Fibroblast of lung (primary cell): Measurements from ENCODE around the gene RIBC1. TPM values are rescaled to one million over a fixed set of nuclear protein-coding genes. Genes with fewer than 3 reads are reported as not detected.

Source experiments
- DNase-seq, 2 donors: peaks; one replicate each; pipeline versions ENCODE4 v3.0.0 to v3.0.0-alpha.2; 2010; ENCODE audit warnings: low read depth in 2 of 2
- H2AFZ ChIP-seq: 2 replicates; pipeline ENCODE4 v1.5.1; 2012; ENCODE audit warnings: low read length, control low read depth, inconsistent platforms
- H3K27ac ChIP-seq: 2 replicates; pipeline ENCODE4 v1.5.1; 2011; ENCODE audit warnings: low read length, control low read depth; ENCODE audit not compliant: insufficient read depth
- H3K27me3 ChIP-seq: 2 replicates; pipeline ENCODE4 v1.5.1; 2011; ENCODE audit warnings: mild to moderate bottlenecking, low read length; ENCODE audit not compliant: control insufficient read depth, insufficient read depth
- H3K36me3 ChIP-seq: 2 replicates; pipeline ENCODE4 v1.5.1; 2011; ENCODE audit warnings: low read length; ENCODE audit not compliant: control insufficient read depth, insufficient read depth
- H3K4me1 ChIP-seq: 2 replicates; pipeline ENCODE4 v1.5.1; 2011; ENCODE audit warnings: low read length; ENCODE audit not compliant: control insufficient read depth, insufficient read depth; ENCODE audit errors: extremely low read depth
- H3K4me2 ChIP-seq: 2 replicates; pipeline ENCODE4 v1.5.1; 2011; ENCODE audit warnings: low read length, control low read depth; ENCODE audit not compliant: insufficient read depth; ENCODE audit errors: extremely low read depth
- H3K4me3 ChIP-seq, 4 experiments: fragments of 200-600 bp in 1 of 4; sonication (generic) in 1 of 4; replicated peaks in 1 of 4; 2 replicates each; pipeline ENCODE4 v1.5.1; 2011 to 2016; ENCODE audit warnings: low read length in 4 of 4, low read depth in 3 of 4, mild to moderate bottlenecking in 3 of 4, control low read depth in 2 of 4, inconsistent platforms in 1 of 4, mixed read lengths in 1 of 4; ENCODE audit not compliant: insufficient read depth in 1 of 4; ENCODE audit errors: control extremely low read depth in 1 of 4
- H3K79me2 ChIP-seq: 2 replicates; pipeline ENCODE4 v1.5.1; 2012; ENCODE audit warnings: mild to moderate bottlenecking, low read length, inconsistent platforms; ENCODE audit not compliant: control insufficient read depth, insufficient read depth
- H3K9ac ChIP-seq: 2 replicates; pipeline ENCODE4 v1.5.1; 2011; ENCODE audit warnings: mild to moderate bottlenecking, low read length, control low read depth; ENCODE audit not compliant: insufficient read depth
- H3K9me3 ChIP-seq: 2 replicates; pipeline ENCODE4 v1.5.1; 2012; ENCODE audit warnings: low read depth, low read length; ENCODE audit not compliant: control insufficient read depth, insufficient read depth
- H4K20me1 ChIP-seq: 2 replicates; pipeline ENCODE4 v1.5.1; 2011; ENCODE audit warnings: low read length; ENCODE audit not compliant: control insufficient read depth, insufficient read depth; ENCODE audit errors: extremely low read depth
- EZH2 ChIP-seq: IDR thresholded peaks from 2 replicates; pipeline ENCODE4 v1.5.1; 2012; ENCODE audit warnings: low read length, control low read depth, mild to moderate bottlenecking; ENCODE audit errors: missing control alignments
- polyA plus RNA-seq, 2 donors: library from polyadenylated mRNA; depleted of rRNA in 1 of 2; stranded (reverse) in 1 of 2; unstranded in 1 of 2; fragments of >200 nt; gene quantifications; 2 replicates each; pipeline ENCODE4 v1.2.1, GENCODE V29; 2011 to 2012; ENCODE audit warnings: missing spikeins in 1 of 2
- total RNA-seq: library from RNA; depleted of rRNA; stranded (reverse); fragments of >200 nt; gene quantifications from 2 replicates; pipeline ENCODE4 v1.2.1, GENCODE V29; 2014
- TF ChIP-seq, protein P1 (sequence below), 2 donors: IDR thresholded peaks in 1 of 2; conservative IDR thresholded peaks in 1 of 2; 1 replicate in 1 of 2; 2 replicates in 1 of 2; pipeline ENCODE4 v1.5.1; 2011 to 2012; ENCODE audit warnings: low read length in 2 of 2, control low read depth in 1 of 2, inconsistent platforms in 1 of 2, low read depth in 1 of 2, mild to moderate bottlenecking in 1 of 2

Gene RIBC1
- total and polyA plus RNA-seq, 2 donors (not counting 1 experiment from before 2014, with no cell fraction given) = 0.15 to 1.3 TPM

DNA sequence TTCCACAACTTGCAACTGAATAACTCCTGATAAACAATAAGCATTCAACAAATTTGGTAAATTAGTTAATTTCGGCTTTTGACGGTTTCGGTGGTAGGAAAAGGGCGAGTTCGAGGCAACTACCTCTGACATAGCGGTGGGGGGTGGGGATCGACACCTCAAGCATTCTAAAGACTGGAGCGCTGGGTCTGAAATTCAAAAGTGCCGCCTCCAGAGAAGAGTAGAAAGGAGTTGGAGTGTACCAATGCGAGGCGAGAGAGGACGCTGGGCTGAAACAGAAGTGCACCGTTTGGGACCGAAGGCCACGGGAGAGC is 944 bp upstream of the RIBC1 start:
- no peak for DNase-seq
- Histone ChIP-seq H3K4me1 (peaks cover 4% of the 10 kb centered on the region), H2AFZ (peak overlapping the region; percentile 21), H3K79me2 (peaks cover 47% of the 10 kb centered on the region), H3K27me3 (no peaks in the 10 kb centered on the region), H3K36me3 (no peaks in the 10 kb centered on the region), H4K20me1 (no peaks in the 10 kb centered on the region), H3K4me2 (peak overlapping the region; percentile 87), H3K9me3 (no peaks in the 10 kb centered on the region), H3K4me3 (peak overlapping the region; percentile 71 to 96 (median 84)), H3K9ac (peak overlapping the region; percentile 94), H3K27ac (peak overlapping the region; percentile 98)
- TF ChIP-seq, protein P1, sequence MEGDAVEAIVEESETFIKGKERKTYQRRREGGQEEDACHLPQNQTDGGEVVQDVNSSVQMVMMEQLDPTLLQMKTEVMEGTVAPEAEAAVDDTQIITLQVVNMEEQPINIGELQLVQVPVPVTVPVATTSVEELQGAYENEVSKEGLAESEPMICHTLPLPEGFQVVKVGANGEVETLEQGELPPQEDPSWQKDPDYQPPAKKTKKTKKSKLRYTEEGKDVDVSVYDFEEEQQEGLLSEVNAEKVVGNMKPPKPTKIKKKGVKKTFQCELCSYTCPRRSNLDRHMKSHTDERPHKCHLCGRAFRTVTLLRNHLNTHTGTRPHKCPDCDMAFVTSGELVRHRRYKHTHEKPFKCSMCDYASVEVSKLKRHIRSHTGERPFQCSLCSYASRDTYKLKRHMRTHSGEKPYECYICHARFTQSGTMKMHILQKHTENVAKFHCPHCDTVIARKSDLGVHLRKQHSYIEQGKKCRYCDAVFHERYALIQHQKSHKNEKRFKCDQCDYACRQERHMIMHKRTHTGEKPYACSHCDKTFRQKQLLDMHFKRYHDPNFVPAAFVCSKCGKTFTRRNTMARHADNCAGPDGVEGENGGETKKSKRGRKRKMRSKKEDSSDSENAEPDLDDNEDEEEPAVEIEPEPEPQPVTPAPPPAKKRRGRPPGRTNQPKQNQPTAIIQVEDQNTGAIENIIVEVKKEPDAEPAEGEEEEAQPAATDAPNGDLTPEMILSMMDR (conservative IDR thresholded peaks at IDR 0.05 in 1 of 2, IDR thresholded peaks at IDR 0.05 in 1 of 2; ENCODE audit: low read depth in 1 of 2, low read length in 2 of 2) = no peak
- no peak for TF ChIP-seq EZH2

DNA sequence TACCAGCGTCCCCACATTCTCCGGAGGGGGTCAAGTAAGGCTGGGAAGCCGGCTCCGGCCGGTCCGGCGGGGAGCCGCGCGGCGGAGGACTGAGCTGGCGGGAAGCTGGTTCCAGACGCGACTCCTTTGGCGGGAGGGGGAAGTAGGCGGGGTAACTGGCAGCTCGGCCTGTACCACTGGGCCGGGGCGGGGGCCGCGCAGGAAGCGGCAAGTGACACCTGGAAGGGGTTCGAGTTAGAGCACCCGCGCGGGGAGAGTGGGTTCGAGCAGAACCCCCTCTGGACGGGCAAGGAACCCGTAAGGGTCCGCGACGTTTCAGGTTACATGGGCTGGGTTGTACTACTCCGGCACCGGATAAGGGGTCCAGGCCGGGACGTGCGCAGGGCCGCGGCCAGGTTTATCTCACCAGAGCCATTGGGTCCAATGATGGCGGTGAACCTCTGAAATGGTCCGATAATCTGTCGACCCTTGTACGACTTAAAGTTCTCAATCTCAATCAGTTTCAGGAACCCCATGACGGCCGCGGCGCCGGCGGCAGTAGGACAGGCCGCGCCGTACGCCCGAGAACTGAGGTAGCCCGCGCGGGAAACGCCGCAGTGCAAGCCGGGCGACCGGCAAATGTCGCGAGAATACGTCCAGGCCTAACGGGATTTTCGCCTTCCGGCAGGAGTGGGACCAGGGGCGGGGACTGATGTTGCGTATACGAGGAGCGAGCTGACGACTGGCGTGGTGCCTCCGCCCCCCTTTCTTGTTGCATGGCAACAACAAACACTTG is 400 bp upstream of the RIBC1 start, which contains the start of gene SMC1A:
Gene SMC1A, minus strand, starts transcription at position 569 of the 775 bp plus-strand sequence. Its CDS starts 54 bp downstream, at position 515.
- H2AFZ ChIP-seq = peak within 1 kb of the TSS; percentile 85
- no peaks in the 10 kb centered on the region for H3K27me3 ChIP-seq
- no peaks in the 10 kb centered on the region for H3K9me3 ChIP-seq
- peaks cover 4% of the 10 kb centered on the region for H3K4me1 ChIP-seq
- H3K79me2 ChIP-seq = peaks cover 42% of the 10 kb centered on the region
- TF ChIP-seq, protein P1 (conservative IDR thresholded peaks at IDR 0.05 in 1 of 2, IDR thresholded peaks at IDR 0.05 in 1 of 2; ENCODE audit: low read depth in 1 of 2, low read length in 2 of 2) = no peak
- TF ChIP-seq EZH2 = no peak
- no peaks in the 10 kb centered on the region for H4K20me1 ChIP-seq
- H3K4me2 ChIP-seq = peak within 1 kb of the TSS; percentile 99
- peak within 1 kb of the TSS; percentile 71 to 96 (median 84) for H3K4me3 ChIP-seq
- peak within 1 kb of the TSS; percentile 94 for H3K9ac ChIP-seq
- H3K36me3 ChIP-seq = no peaks in the 10 kb centered on the region
- H3K27ac ChIP-seq = peak within 1 kb of the TSS; percentile 98
- DNase-seq = peak; percentile 96 to 98

DNA sequence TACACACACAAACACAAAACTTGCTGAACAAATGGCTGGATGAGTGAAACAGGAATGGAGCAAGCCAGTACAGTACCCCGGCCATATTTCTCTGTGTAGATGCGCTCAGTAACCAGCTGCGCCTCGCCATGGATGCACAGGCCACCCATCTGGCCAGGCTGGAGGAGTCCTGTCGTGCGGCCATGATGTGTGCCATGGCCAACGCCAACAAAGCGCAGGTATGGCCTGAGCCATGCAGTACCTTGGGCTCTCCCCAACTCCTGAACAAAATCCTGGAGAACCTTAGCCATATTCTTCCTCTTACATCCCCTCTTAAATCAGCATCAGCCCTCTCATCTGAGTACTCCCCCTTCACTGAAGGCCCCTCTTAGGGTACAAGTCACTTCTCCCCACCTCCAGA is 7.1 kb downstream of the RIBC1 start:
- TF ChIP-seq, protein P1 (conservative IDR thresholded peaks at IDR 0.05 in 1 of 2, IDR thresholded peaks at IDR 0.05 in 1 of 2; ENCODE audit: low read depth in 1 of 2, low read length in 2 of 2) = no peak
- TF ChIP-seq EZH2 = no peak
- Histone ChIP-seq H3K4me2 (no peak overlapping the region), H3K36me3 (peaks cover 9% of the 10 kb centered on the region), H2AFZ (no peak overlapping the region), H3K79me2 (peaks cover 8% of the 10 kb centered on the region), H3K9ac (no peak overlapping the region), H3K27me3 (no peaks in the 10 kb centered on the region), H3K9me3 (no peaks in the 10 kb centered on the region), H3K4me1 (no peaks in the 10 kb centered on the region), H4K20me1 (no peaks in the 10 kb centered on the region), H3K27ac (no peak overlapping the region), H3K4me3 (no peak overlapping the region)
- DNase-seq = no peak
